Measurements from ENCODE around the gene SRBD1.

Gene SRBD1

GRCh38 chr2:45634223-45634622 lies 23.2 kb upstream of the SRBD1 start:
- DNase-seq (ENCODE audit: low read depth), result no peak
- H3K4me3 ChIP-seq (ENCODE audit: low read length), result no peak overlapping the region
- TF ChIP-seq, protein P1, sequence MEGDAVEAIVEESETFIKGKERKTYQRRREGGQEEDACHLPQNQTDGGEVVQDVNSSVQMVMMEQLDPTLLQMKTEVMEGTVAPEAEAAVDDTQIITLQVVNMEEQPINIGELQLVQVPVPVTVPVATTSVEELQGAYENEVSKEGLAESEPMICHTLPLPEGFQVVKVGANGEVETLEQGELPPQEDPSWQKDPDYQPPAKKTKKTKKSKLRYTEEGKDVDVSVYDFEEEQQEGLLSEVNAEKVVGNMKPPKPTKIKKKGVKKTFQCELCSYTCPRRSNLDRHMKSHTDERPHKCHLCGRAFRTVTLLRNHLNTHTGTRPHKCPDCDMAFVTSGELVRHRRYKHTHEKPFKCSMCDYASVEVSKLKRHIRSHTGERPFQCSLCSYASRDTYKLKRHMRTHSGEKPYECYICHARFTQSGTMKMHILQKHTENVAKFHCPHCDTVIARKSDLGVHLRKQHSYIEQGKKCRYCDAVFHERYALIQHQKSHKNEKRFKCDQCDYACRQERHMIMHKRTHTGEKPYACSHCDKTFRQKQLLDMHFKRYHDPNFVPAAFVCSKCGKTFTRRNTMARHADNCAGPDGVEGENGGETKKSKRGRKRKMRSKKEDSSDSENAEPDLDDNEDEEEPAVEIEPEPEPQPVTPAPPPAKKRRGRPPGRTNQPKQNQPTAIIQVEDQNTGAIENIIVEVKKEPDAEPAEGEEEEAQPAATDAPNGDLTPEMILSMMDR (IDR thresholded peaks at IDR 0.05; ENCODE audit: insufficient read depth, low read depth, low read length, missing control alignments), result no peak

GRCh38 chr2:45631955-45632354 lies 20.9 kb upstream of the SRBD1 start:
- H3K4me3 ChIP-seq (ENCODE audit: low read length), result no peak overlapping the region
- TF ChIP-seq, protein P1 (IDR thresholded peaks at IDR 0.05; ENCODE audit: insufficient read depth, low read depth, low read length, missing control alignments), result no peak
- DNase-seq (ENCODE audit: low read depth), result no peak

- DNase-seq (ENCODE audit: low read depth), result no peak
- H3K4me3 ChIP-seq (ENCODE audit: low read length), result no peak overlapping the region
- TF ChIP-seq, protein P1 (IDR thresholded peaks at IDR 0.05; ENCODE audit: insufficient read depth, low read depth, low read length, missing control alignments), result no peak
These were observed 20.3 kb upstream of the SRBD1 start for GRCh38 chr2:45631319-45631718.

- DNase-seq (ENCODE audit: low read depth), result no peak
- TF ChIP-seq, protein P1 (IDR thresholded peaks at IDR 0.05; ENCODE audit: insufficient read depth, low read depth, low read length, missing control alignments), result no peak
- no peak overlapping the region for H3K4me3 ChIP-seq (ENCODE audit: low read length)
These were observed 18.9 kb upstream of the SRBD1 start for GRCh38 chr2:45629971-45630370.

- no peak overlapping the region for H3K4me3 ChIP-seq (ENCODE audit: low read length)
- no peak for DNase-seq (ENCODE audit: low read depth)
- TF ChIP-seq, protein P1 (IDR thresholded peaks at IDR 0.05; ENCODE audit: insufficient read depth, low read depth, low read length, missing control alignments), result no peak
These were observed 16.8 kb upstream of the SRBD1 start for GRCh38 chr2:45627911-45628310.

DNA sequence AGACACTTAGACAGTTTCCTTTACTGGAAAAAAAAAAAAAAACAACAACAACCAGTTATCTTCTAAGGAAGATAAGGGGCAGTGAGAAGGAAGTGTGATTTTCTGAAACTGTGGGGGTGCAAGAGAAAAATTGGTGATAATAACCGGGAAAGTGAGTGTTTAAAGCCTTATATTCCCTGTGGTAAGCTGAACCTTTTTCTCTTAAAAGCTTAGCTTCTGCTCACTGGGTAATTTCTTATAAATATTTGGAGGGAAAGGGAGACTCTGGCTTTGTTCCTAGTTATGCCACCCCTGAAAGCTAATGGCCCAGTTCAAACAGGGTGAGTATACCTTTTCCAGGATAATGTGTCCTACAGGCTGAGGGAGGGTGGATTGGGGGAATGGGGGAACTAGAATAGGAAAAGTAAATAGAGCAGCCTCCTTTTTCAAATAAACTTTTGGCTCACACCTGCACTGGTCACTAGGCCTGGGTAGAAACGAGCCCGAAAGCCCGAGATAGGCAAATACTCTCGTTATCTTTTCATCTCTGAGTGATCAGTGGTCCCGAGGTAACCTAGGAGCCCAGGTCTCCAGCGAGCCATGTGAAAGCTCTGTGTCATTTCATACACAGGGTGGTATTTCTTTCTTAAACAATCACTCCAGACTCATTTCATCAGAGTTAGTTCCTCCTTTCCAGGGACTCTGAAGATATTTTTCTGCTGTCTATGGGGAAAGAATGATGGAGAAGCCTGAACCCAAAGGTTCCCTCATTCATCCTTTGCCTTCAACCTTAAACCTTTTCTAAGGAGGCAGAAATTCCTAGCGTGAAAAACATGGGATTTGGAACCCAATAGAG lies 15.5 kb upstream of the SRBD1 start:
- no peak for DNase-seq (ENCODE audit: low read depth)
- H3K4me3 ChIP-seq (ENCODE audit: low read length), result no peak overlapping the region
- TF ChIP-seq, protein P1 (IDR thresholded peaks at IDR 0.05; ENCODE audit: insufficient read depth, low read depth, low read length, missing control alignments), result no peak

DNA sequence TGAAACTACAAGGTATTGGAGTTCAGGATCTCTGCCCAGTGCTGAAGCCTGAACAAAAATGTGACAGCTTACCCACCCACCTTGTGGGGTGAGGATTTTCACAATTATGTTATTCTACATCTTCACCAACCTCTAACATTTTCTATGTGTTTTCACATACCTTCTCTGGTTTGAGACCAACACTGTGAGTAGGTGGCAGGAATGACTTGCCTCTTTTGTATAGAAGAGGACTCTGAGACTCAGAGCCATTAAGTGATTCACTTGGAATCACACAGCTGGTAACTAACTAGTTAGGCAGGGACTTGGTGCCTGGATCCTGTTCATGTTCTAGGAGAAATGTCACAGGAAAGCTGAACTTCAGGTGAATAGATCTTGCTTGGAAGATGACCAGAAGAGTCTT lies 14.8 kb upstream of the SRBD1 start:
- TF ChIP-seq, protein P1 (IDR thresholded peaks at IDR 0.05; ENCODE audit: insufficient read depth, low read depth, low read length, missing control alignments), result no peak
- peak; percentile 24 for DNase-seq (ENCODE audit: low read depth)
- H3K4me3 ChIP-seq (ENCODE audit: low read length), result no peak overlapping the region
